ENCODE measurements around the gene BAIAP2.

Gene BAIAP2

GRCh38 chr17:81068411-81069134 is 33.6 kb downstream of the BAIAP2 start:
- Histone ChIP-seq H3K4me3 (ENCODE audit: low read depth in 1 of 2, low read length in 2 of 2) (no peak overlapping the region), H3K36me3 (ENCODE audit: control insufficient read depth in 1 of 2, insufficient read depth in 2 of 2, low read length in 2 of 2) (no peaks in the 10 kb centered on the region), H3K9me3 (ENCODE audit: control insufficient read depth in 1 of 2, low read length in 2 of 2) (no peaks in the 10 kb centered on the region), H3K9ac (ENCODE audit: low read depth in 1 of 2, low read length in 2 of 2) (no peak overlapping the region), H3K27me3 (ENCODE audit: control insufficient read depth in 1 of 2, insufficient read depth in 2 of 2, low read length in 2 of 2) (no peaks in the 10 kb centered on the region), H3K4me1 (ENCODE audit: control insufficient read depth in 1 of 2, insufficient read depth in 2 of 2, low read length in 2 of 2) (peaks cover 14 to 22% of the 10 kb centered on the region in 2 donors), H3K27ac (ENCODE audit: low read depth, low read length) (no peak overlapping the region)

GRCh38 chr17:81069135-81069645 is 34.2 kb downstream of the BAIAP2 start:
- no peaks in the 10 kb centered on the region for H3K9me3 ChIP-seq (ENCODE audit: control insufficient read depth in 1 of 2, low read length in 2 of 2)
- peaks cover 14 to 22% of the 10 kb centered on the region in 2 donors for H3K4me1 ChIP-seq (ENCODE audit: control insufficient read depth in 1 of 2, insufficient read depth in 2 of 2, low read length in 2 of 2)
- H3K27ac ChIP-seq (ENCODE audit: low read depth, low read length): no peak overlapping the region
- H3K36me3 ChIP-seq (ENCODE audit: control insufficient read depth in 1 of 2, insufficient read depth in 2 of 2, low read length in 2 of 2): no peaks in the 10 kb centered on the region
- H3K27me3 ChIP-seq (ENCODE audit: control insufficient read depth in 1 of 2, insufficient read depth in 2 of 2, low read length in 2 of 2): no peaks in the 10 kb centered on the region
- H3K4me3 ChIP-seq (ENCODE audit: low read depth in 1 of 2, low read length in 2 of 2): no peak overlapping the region
- H3K9ac ChIP-seq (ENCODE audit: low read depth in 1 of 2, low read length in 2 of 2): no peak overlapping the region

- Histone ChIP-seq H3K9ac (ENCODE audit: low read depth in 1 of 2, low read length in 2 of 2) (no peak overlapping the region), H3K4me3 (ENCODE audit: low read depth in 1 of 2, low read length in 2 of 2) (no peak overlapping the region), H3K9me3 (ENCODE audit: control insufficient read depth in 1 of 2, low read length in 2 of 2) (no peaks in the 10 kb centered on the region), H3K27me3 (ENCODE audit: control insufficient read depth in 1 of 2, insufficient read depth in 2 of 2, low read length in 2 of 2) (no peaks in the 10 kb centered on the region), H3K36me3 (ENCODE audit: control insufficient read depth in 1 of 2, insufficient read depth in 2 of 2, low read length in 2 of 2) (no peaks in the 10 kb centered on the region), H3K4me1 (ENCODE audit: control insufficient read depth in 1 of 2, insufficient read depth in 2 of 2, low read length in 2 of 2) (peaks cover 7 to 15% of the 10 kb centered on the region in 2 donors), H3K27ac (ENCODE audit: low read depth, low read length) (no peak overlapping the region)
Measured at GRCh38 chr17:81070541-81071246, 35.7 kb downstream of the BAIAP2 start.

- Histone ChIP-seq H3K9ac (ENCODE audit: low read depth in 1 of 2, low read length in 2 of 2) (no peak overlapping the region), H3K27ac (ENCODE audit: low read depth, low read length) (no peak overlapping the region), H3K36me3 (ENCODE audit: control insufficient read depth in 1 of 2, insufficient read depth in 2 of 2, low read length in 2 of 2) (no peaks in the 10 kb centered on the region)
Measured at GRCh38 chr17:81071761-81072741, 37.1 kb downstream of the BAIAP2 start.

GRCh38 chr17:81073967-81074839 is 39.3 kb downstream of the BAIAP2 start:
- no peak overlapping the region for H3K9ac ChIP-seq (ENCODE audit: low read depth in 1 of 2, low read length in 2 of 2)
- H3K27me3 ChIP-seq (ENCODE audit: control insufficient read depth in 1 of 2, insufficient read depth in 2 of 2, low read length in 2 of 2): no peaks in the 10 kb centered on the region
- H3K4me3 ChIP-seq (ENCODE audit: low read depth in 1 of 2, low read length in 2 of 2): no peak overlapping the region
- no peaks in the 10 kb centered on the region for H3K9me3 ChIP-seq (ENCODE audit: control insufficient read depth in 1 of 2, low read length in 2 of 2)
- no peak overlapping the region for H3K27ac ChIP-seq (ENCODE audit: low read depth, low read length)
- H3K36me3 ChIP-seq (ENCODE audit: control insufficient read depth in 1 of 2, insufficient read depth in 2 of 2, low read length in 2 of 2): no peaks in the 10 kb centered on the region
- H3K4me1 ChIP-seq (ENCODE audit: control insufficient read depth in 1 of 2, insufficient read depth in 2 of 2, low read length in 2 of 2): peaks cover 0 to 6% of the 10 kb centered on the region in 2 donors

More at GRCh38 chr17:81071761-81072741, 37.1 kb downstream of the BAIAP2 start:
- Histone ChIP-seq H3K4me3 (ENCODE audit: low read depth in 1 of 2, low read length in 2 of 2) (no peak overlapping the region), H3K4me1 (ENCODE audit: control insufficient read depth in 1 of 2, insufficient read depth in 2 of 2, low read length in 2 of 2) (peaks cover 0 to 6% of the 10 kb centered on the region in 2 donors), H3K9me3 (ENCODE audit: control insufficient read depth in 1 of 2, low read length in 2 of 2) (no peaks in the 10 kb centered on the region), H3K27me3 (ENCODE audit: control insufficient read depth in 1 of 2, insufficient read depth in 2 of 2, low read length in 2 of 2) (no peaks in the 10 kb centered on the region)

- H3K27me3 ChIP-seq (ENCODE audit: control insufficient read depth in 1 of 2, insufficient read depth in 2 of 2, low read length in 2 of 2): no peaks in the 10 kb centered on the region
- H3K36me3 ChIP-seq (ENCODE audit: control insufficient read depth in 1 of 2, insufficient read depth in 2 of 2, low read length in 2 of 2): no peaks in the 10 kb centered on the region
- peaks cover 0 to 6% of the 10 kb centered on the region in 2 donors for H3K4me1 ChIP-seq (ENCODE audit: control insufficient read depth in 1 of 2, insufficient read depth in 2 of 2, low read length in 2 of 2)
- H3K4me3 ChIP-seq (ENCODE audit: low read depth in 1 of 2, low read length in 2 of 2): no peak overlapping the region
- no peak overlapping the region for H3K27ac ChIP-seq (ENCODE audit: low read depth, low read length)
- no peaks in the 10 kb centered on the region for H3K9me3 ChIP-seq (ENCODE audit: control insufficient read depth in 1 of 2, low read length in 2 of 2)
- H3K9ac ChIP-seq (ENCODE audit: low read depth in 1 of 2, low read length in 2 of 2): no peak overlapping the region
Measured at GRCh38 chr17:81074875-81075274, 39.9 kb downstream of the BAIAP2 start.

GRCh38 chr17:81075307-81075706 is 40.4 kb downstream of the BAIAP2 start:
- Histone ChIP-seq H3K9me3 (ENCODE audit: control insufficient read depth in 1 of 2, low read length in 2 of 2) (no peaks in the 10 kb centered on the region), H3K36me3 (ENCODE audit: control insufficient read depth in 1 of 2, insufficient read depth in 2 of 2, low read length in 2 of 2) (no peaks in the 10 kb centered on the region), H3K27ac (ENCODE audit: low read depth, low read length) (no peak overlapping the region), H3K4me3 (ENCODE audit: low read depth in 1 of 2, low read length in 2 of 2) (no peak overlapping the region), H3K9ac (ENCODE audit: low read depth in 1 of 2, low read length in 2 of 2) (no peak overlapping the region), H3K27me3 (ENCODE audit: control insufficient read depth in 1 of 2, insufficient read depth in 2 of 2, low read length in 2 of 2) (no peaks in the 10 kb centered on the region), H3K4me1 (ENCODE audit: control insufficient read depth in 1 of 2, insufficient read depth in 2 of 2, low read length in 2 of 2) (peaks cover 0 to 6% of the 10 kb centered on the region in 2 donors)

GRCh38 chr17:81076141-81076679 is 41.3 kb downstream of the BAIAP2 start:
- H3K36me3 ChIP-seq (ENCODE audit: control insufficient read depth in 1 of 2, insufficient read depth in 2 of 2, low read length in 2 of 2): no peaks in the 10 kb centered on the region

More at GRCh38 chr17:81076141-81076679, 41.3 kb downstream of the BAIAP2 start:
- no peaks in the 10 kb centered on the region for H3K9me3 ChIP-seq (ENCODE audit: control insufficient read depth in 1 of 2, low read length in 2 of 2)
- H3K27ac ChIP-seq (ENCODE audit: low read depth, low read length): no peak overlapping the region
- peaks cover 0 to 6% of the 10 kb centered on the region in 2 donors for H3K4me1 ChIP-seq (ENCODE audit: control insufficient read depth in 1 of 2, insufficient read depth in 2 of 2, low read length in 2 of 2)
- H3K27me3 ChIP-seq (ENCODE audit: control insufficient read depth in 1 of 2, insufficient read depth in 2 of 2, low read length in 2 of 2): no peaks in the 10 kb centered on the region
- H3K4me3 ChIP-seq (ENCODE audit: low read depth in 1 of 2, low read length in 2 of 2): no peak overlapping the region
- no peak overlapping the region for H3K9ac ChIP-seq (ENCODE audit: low read depth in 1 of 2, low read length in 2 of 2)

Data from duodenal mucosa (tissue), 2 donors.